Measurements from ENCODE around the gene UBE2J2. TPM values are rescaled to one million over a fixed set of nuclear protein-coding genes. Genes with fewer than 3 reads are reported as not detected.
A peak's percentile ranks its signal among the peaks of the same experiment; 100 is the strongest.

The UBE2J2 gene
- total RNA-seq, 1 experiment from 2014 or later: 54.2 TPM

GRCh38 chr1:1306661-1307260 lies 33.1 kb upstream of the UBE2J2 start:
- Histone ChIP-seq H4K20me1 (ENCODE audit: insufficient read depth) (peaks cover 24% of the 10 kb centered on the region), H3F3A (ENCODE audit: insufficient read depth, low read depth) (peaks cover 30% of the 10 kb centered on the region; the same call in 1 of the 2 replicates), H3K79me2 (ENCODE audit: low read depth) (peaks cover 21% of the 10 kb centered on the region; the same call in 1 of the 2 replicates), H3K9me2 (ENCODE audit: insufficient read depth) (no peaks in the 10 kb centered on the region), H3K9me3 (ENCODE audit: insufficient read depth, low read depth) (no peaks in the 10 kb centered on the region), H3K4me1 (replicated peaks; ENCODE audit: insufficient read depth) (peaks cover 36% of the 10 kb centered on the region), H3K4me3 (peak overlapping the region; percentile 76), H3K27me3 (ENCODE audit: insufficient read depth, low read depth) (no peaks in the 10 kb centered on the region), H3K36me3 (ENCODE audit: low read depth) (no peaks in the 10 kb centered on the region), H3K4me2 (peak overlapping the region; percentile 98), H2AFZ (no peak overlapping the region), H3K27ac (no peak overlapping the region)
- no peak for DNase-seq
- CTCF ChIA-PET: interaction anchor here (0.6 kb wide), 1 partner anchor 114 kb away, joined by 4 read pairs; the partner anchor contains the start of gene ANKRD65
- BruUV-seq (replicated peaks): TSS peak; percentile 14
- intact Hi-C loops (cut with micrococcal nuclease; ENCODE audit: unreplicated experiment): loop anchor here (10.0 kb wide), 2 partner anchors 198 to 302 kb away; partner anchors contain the start of gene HES4
- TF ChIP-seq CTCF (conservative IDR thresholded peaks at IDR 0.05) (no peak), EZH2 (IDR thresholded peaks at IDR 0.05; ENCODE audit: low read depth) (no peak)
- POLR2A ChIA-PET (ENCODE audit: unreplicated experiment): no interaction called here

- intact Hi-C loops (cut with micrococcal nuclease; ENCODE audit: unreplicated experiment): loop anchor here (10.0 kb wide), 2 partner anchors 199 to 301 kb away; partner anchors contain the start of gene HES4
- Histone ChIP-seq H3F3A (ENCODE audit: insufficient read depth, low read depth) (peaks cover 24% of the 10 kb centered on the region; the same call in 1 of the 2 replicates), H3K27me3 (ENCODE audit: insufficient read depth, low read depth) (no peaks in the 10 kb centered on the region), H3K4me2 (peak overlapping the region; percentile 98), H3K27ac (no peak overlapping the region), H2AFZ (no peak overlapping the region), H3K9me3 (ENCODE audit: insufficient read depth, low read depth) (no peaks in the 10 kb centered on the region), H3K79me2 (ENCODE audit: low read depth) (peaks cover 21% of the 10 kb centered on the region; the same call in 1 of the 2 replicates), H3K4me1 (replicated peaks; ENCODE audit: insufficient read depth) (peaks cover 36% of the 10 kb centered on the region), H3K4me3 (no peak overlapping the region), H3K36me3 (ENCODE audit: low read depth) (no peaks in the 10 kb centered on the region), H4K20me1 (ENCODE audit: insufficient read depth) (peaks cover 18% of the 10 kb centered on the region; the same call in 1 of the 2 replicates), H3K9me2 (ENCODE audit: insufficient read depth) (no peaks in the 10 kb centered on the region)
- TF ChIP-seq CTCF (conservative IDR thresholded peaks at IDR 0.05): no peak
- no peak for TF ChIP-seq EZH2 (IDR thresholded peaks at IDR 0.05; ENCODE audit: low read depth)
- CTCF ChIA-PET: no interaction called here
- BruUV-seq (replicated peaks): no TSS peak
- no peak for DNase-seq
- POLR2A ChIA-PET (ENCODE audit: unreplicated experiment): no interaction called here
These were observed 32.5 kb upstream of the UBE2J2 start for GRCh38 chr1:1306070-1306660.

GRCh38 chr1:1305300-1306069 lies 31.8 kb upstream of the UBE2J2 start:
- peaks cover 36% of the 10 kb centered on the region for H3K4me1 ChIP-seq (replicated peaks; ENCODE audit: insufficient read depth)
- no peak for TF ChIP-seq EZH2 (IDR thresholded peaks at IDR 0.05; ENCODE audit: low read depth)
- 0 out of 2 replicates have a peak, but pooled peaks have one; percentile 3 for TF ChIP-seq CTCF (conservative IDR thresholded peaks at IDR 0.05)
- peak; percentile 56 to 88 for DNase-seq
- H3F3A ChIP-seq (ENCODE audit: insufficient read depth, low read depth): peaks cover 18% of the 10 kb centered on the region; the same call in 1 of the 2 replicates
- no peaks in the 10 kb centered on the region for H3K27me3 ChIP-seq (ENCODE audit: insufficient read depth, low read depth)
- no peak overlapping the region for H3K4me3 ChIP-seq
- CTCF ChIA-PET: no interaction called here
- H4K20me1 ChIP-seq (ENCODE audit: insufficient read depth): 0 out of 2 replicates have a peak, but pooled peaks cover 11% of the 10 kb centered on the region
- no peaks in the 10 kb centered on the region for H3K9me3 ChIP-seq (ENCODE audit: insufficient read depth, low read depth)
- H3K36me3 ChIP-seq (ENCODE audit: low read depth): no peaks in the 10 kb centered on the region
- H3K27ac ChIP-seq: 0 out of 2 replicates have a peak overlapping the region, but pooled peaks have one; percentile 8
- POLR2A ChIA-PET (ENCODE audit: unreplicated experiment): interaction anchor here (0.5 to 0.7 kb wide), 3 partner anchors 15 to 391 kb away, joined by 3 to 5 read pairs (median 3); no protein-coding TSS in a partner anchor
- peaks cover 21% of the 10 kb centered on the region; the same call in 1 of the 2 replicates for H3K79me2 ChIP-seq (ENCODE audit: low read depth)
- peak overlapping the region; percentile 98 for H3K4me2 ChIP-seq
- H3K9me2 ChIP-seq (ENCODE audit: insufficient read depth): no peaks in the 10 kb centered on the region
- BruUV-seq (replicated peaks): no TSS peak
- no peak overlapping the region for H2AFZ ChIP-seq
- intact Hi-C loops (cut with micrococcal nuclease; ENCODE audit: unreplicated experiment): loop anchor here (10.0 kb wide), 2 partner anchors 199 to 301 kb away; partner anchors contain the start of gene HES4

All from PC-9 (cell line).